IMR-90 (cell line): ENCODE measurements around the gene B9D1. TPM values are rescaled to one million over a fixed set of nuclear protein-coding genes. Genes with fewer than 3 reads are reported as not detected.
A peak's percentile ranks its signal among the peaks of the same experiment; 100 is the strongest.

Experiments
- ATAC-seq: fragments of 200-7000 bp; cut with Tn5 transposase; 2 replicates; pipeline ENCODE4 v1.9.1; 2020; ENCODE audit warnings: low read depth, mild to moderate bottlenecking, moderate library complexity
- BruUV-seq: library from RNA; stranded (reverse); fragments of 400-500 nt; replicated peaks from 2 replicates; lab custom pipeline; 2021; lab: Mats Ljungman, UMichigan
- CTCF ChIA-PET: fragments of 300-600 bp; formaldehyde crosslinking; extraction: SDS; loops from one replicate; lab custom pipeline; 2021; ENCODE audit warnings: antibody characterized with exemption; lab: Yijun Ruan, JAX
- POLR2A ChIA-PET: fragments of 300-600 bp; sonication (Branson Sonifier 250); formaldehyde crosslinking; loops from one replicate; lab custom pipeline; 2022; ENCODE audit warnings: antibody characterized with exemption; ENCODE audit not compliant: unreplicated experiment; lab: Charles Lee
- DNase-seq: peaks from one replicate; pipeline ENCODE4 v3.0.0; 2013
- H2AFZ ChIP-seq: replicated peaks from 2 replicates; pipeline ENCODE3; 2013; ENCODE audit warnings: low read length, mild to moderate bottlenecking; ENCODE audit not compliant: poor library complexity
- H2AK5ac ChIP-seq: 2 replicates; pipeline ENCODE4 v1.6.1; 2013; ENCODE audit warnings: low read depth, low read length, inconsistent platforms
- H2AK9ac ChIP-seq: replicated peaks from 2 replicates; pipeline ENCODE3; 2013; ENCODE audit warnings: mild to moderate bottlenecking, low read depth, low read length, moderate library complexity; ENCODE audit not compliant: poor library complexity
- H2BK120ac ChIP-seq: 2 replicates; pipeline ENCODE4 v1.6.1; 2013; ENCODE audit warnings: low read depth, low read length, inconsistent platforms
- H2BK15ac ChIP-seq: 3 replicates; pipeline ENCODE4 v1.6.1; 2013; ENCODE audit warnings: low read depth, low read length, inconsistent platforms
- H2BK20ac ChIP-seq: 2 replicates; pipeline ENCODE4 v1.6.1; 2013; ENCODE audit warnings: low read depth, mild to moderate bottlenecking, inconsistent platforms, low read length, moderate library complexity
- H2BK5ac ChIP-seq: 2 replicates; pipeline ENCODE4 v1.6.1; 2013; ENCODE audit warnings: mild to moderate bottlenecking, low read depth, low read length, inconsistent platforms; ENCODE audit not compliant: poor library complexity, severe bottlenecking
- H3K14ac ChIP-seq: replicated peaks from 2 replicates; pipeline ENCODE4 v1.6.1; 2013; ENCODE audit warnings: low read depth, low read length, inconsistent platforms
- H3K18ac ChIP-seq: 2 replicates; pipeline ENCODE4 v1.6.1; 2013; ENCODE audit warnings: low read depth, low read length, control low read depth
- H3K23ac ChIP-seq: 2 replicates; pipeline ENCODE4 v1.6.1; 2013; ENCODE audit warnings: low read depth, low read length, inconsistent platforms
- H3K27ac ChIP-seq: 2 replicates; pipeline ENCODE4 v1.5.1; 2013; ENCODE audit warnings: mild to moderate bottlenecking, control low read depth, low read length; ENCODE audit not compliant: insufficient read depth
- H3K27me3 ChIP-seq: 2 replicates; pipeline ENCODE4 v1.6.1; 2013; ENCODE audit warnings: low read length; ENCODE audit not compliant: control insufficient read depth, insufficient read depth
- H3K36me3 ChIP-seq: 2 replicates; pipeline ENCODE4 v1.6.1; 2013; ENCODE audit warnings: low read length, mixed read lengths; ENCODE audit not compliant: control insufficient read depth, insufficient read depth
- H3K4ac ChIP-seq: 2 replicates; pipeline ENCODE4 v1.6.1; 2013; ENCODE audit warnings: low read depth, low read length, inconsistent platforms
- H3K4me1 ChIP-seq: 2 replicates; pipeline ENCODE4 v1.6.1; 2013; ENCODE audit warnings: low read length, mixed read lengths; ENCODE audit not compliant: control insufficient read depth, insufficient read depth
- H3K4me2 ChIP-seq: 2 replicates; pipeline ENCODE4 v1.6.1; 2013; ENCODE audit warnings: low read depth, mild to moderate bottlenecking, control low read depth, low read length, moderate library complexity
- H3K4me3 ChIP-seq: 2 replicates; pipeline ENCODE4 v1.5.1; 2013; ENCODE audit warnings: low read depth, mild to moderate bottlenecking, control low read depth, low read length, moderate library complexity; ENCODE audit not compliant: insufficient read depth
- H3K56ac ChIP-seq: 2 replicates; pipeline ENCODE4 v1.6.1; 2013; ENCODE audit warnings: low read length, inconsistent platforms; ENCODE audit not compliant: insufficient read depth; ENCODE audit errors: extremely low read depth
- H3K79me1 ChIP-seq, 2 experiments: 2 replicates each; pipeline ENCODE4 v1.6.1; 2013; ENCODE audit warnings: low read length in 2 of 2, inconsistent platforms in 1 of 2, low read depth in 1 of 2
- H3K9ac ChIP-seq: 2 replicates; pipeline ENCODE4 v1.6.1; 2013; ENCODE audit warnings: low read depth, low read length, control low read depth
- H3K9me1 ChIP-seq: 2 replicates; pipeline ENCODE4 v1.6.1; 2013; ENCODE audit warnings: low read length, inconsistent platforms; ENCODE audit not compliant: insufficient read depth
- H3K9me3 ChIP-seq: 2 replicates; pipeline ENCODE4 v1.6.1; 2013; ENCODE audit warnings: low read length; ENCODE audit not compliant: control insufficient read depth, insufficient read depth
- H4K20me1 ChIP-seq: 2 replicates; pipeline ENCODE4 v1.6.1; 2013; ENCODE audit warnings: low read length, inconsistent platforms; ENCODE audit not compliant: insufficient read depth
- H4K5ac ChIP-seq: 2 replicates; pipeline ENCODE4 v1.6.1; 2013; ENCODE audit warnings: mild to moderate bottlenecking, low read depth, low read length, control low read depth
- H4K8ac ChIP-seq, 2 experiments: 2 replicates each; pipeline ENCODE4 v1.6.1; 2013; ENCODE audit warnings: low read depth in 2 of 2, low read length in 2 of 2, control low read depth in 1 of 2, inconsistent platforms in 1 of 2
- H4K91ac ChIP-seq: 2 replicates; pipeline ENCODE4 v1.6.1; 2013; ENCODE audit warnings: low read depth, low read length, inconsistent platforms; ENCODE audit not compliant: insufficient read depth
- MAFK ChIP-seq: IDR thresholded peaks from 2 replicates; pipeline ENCODE4 v1.6.1; 2012; ENCODE audit warnings: low read depth, low read length, improper control_type of control experiment
- NFE2L2 ChIP-seq: fragments of 150-350 bp; IDR thresholded peaks from 2 replicates; pipeline ENCODE4 v1.6.1; 2016; ENCODE audit warnings: low read depth, mild to moderate bottlenecking, low read length
- WGBS, 2 experiments: methylation state at CpG; one replicate each; pipeline versions ENCODE4 v1.1.5 to v1.1.7; 2013; ENCODE audit warnings: missing lambda C conversion rate in 2 of 2; ENCODE audit not compliant: insufficient read length in 1 of 2; ENCODE audit errors: extremely low coverage in 2 of 2; 5-methylcytosine and 5-hydroxymethylcytosine counted together
- dilution Hi-C: fragments of 300-500 bp; cut with HindIII; formaldehyde crosslinking; loops from one replicate; pipeline ENCODE4 v1.14.3; 2018; ENCODE audit warnings: low sequenced_read_pairs; ENCODE audit not compliant: unreplicated experiment
- in situ Hi-C: fragments of 300-500 bp; cut with MboI; formaldehyde crosslinking; loops from 3 replicates; pipeline ENCODE4 v1.14.3; 2019; ENCODE audit warnings: low sequenced_read_pairs, inconsistent platforms, mixed read lengths
- intact Hi-C: fragments of 100-400 bp; cut with micrococcal nuclease; formaldehyde crosslinking; loops from 2 replicates; pipeline ENCODE4 v1.10.0; 2022
- polyA plus RNA-seq, 3 experiments: library from polyadenylated mRNA; depleted of rRNA; stranded (reverse); fragments of >200 nt; gene quantifications; 2 replicates each; pipeline ENCODE4 v1.2.3, GENCODE V29; 2012; ENCODE audit warnings: low replicate concordance in 1 of 3
- total RNA-seq: library from RNA; depleted of rRNA; stranded (reverse); fragments of >200 nt; gene quantifications from 2 replicates; pipeline ENCODE4 v1.2.3, GENCODE V29; 2012

B9D1 gene
- total and polyA plus RNA-seq, 2 of the 4 experiments (the other 2 are of a cell fraction): 42.5 to 43.8 TPM

DNA sequence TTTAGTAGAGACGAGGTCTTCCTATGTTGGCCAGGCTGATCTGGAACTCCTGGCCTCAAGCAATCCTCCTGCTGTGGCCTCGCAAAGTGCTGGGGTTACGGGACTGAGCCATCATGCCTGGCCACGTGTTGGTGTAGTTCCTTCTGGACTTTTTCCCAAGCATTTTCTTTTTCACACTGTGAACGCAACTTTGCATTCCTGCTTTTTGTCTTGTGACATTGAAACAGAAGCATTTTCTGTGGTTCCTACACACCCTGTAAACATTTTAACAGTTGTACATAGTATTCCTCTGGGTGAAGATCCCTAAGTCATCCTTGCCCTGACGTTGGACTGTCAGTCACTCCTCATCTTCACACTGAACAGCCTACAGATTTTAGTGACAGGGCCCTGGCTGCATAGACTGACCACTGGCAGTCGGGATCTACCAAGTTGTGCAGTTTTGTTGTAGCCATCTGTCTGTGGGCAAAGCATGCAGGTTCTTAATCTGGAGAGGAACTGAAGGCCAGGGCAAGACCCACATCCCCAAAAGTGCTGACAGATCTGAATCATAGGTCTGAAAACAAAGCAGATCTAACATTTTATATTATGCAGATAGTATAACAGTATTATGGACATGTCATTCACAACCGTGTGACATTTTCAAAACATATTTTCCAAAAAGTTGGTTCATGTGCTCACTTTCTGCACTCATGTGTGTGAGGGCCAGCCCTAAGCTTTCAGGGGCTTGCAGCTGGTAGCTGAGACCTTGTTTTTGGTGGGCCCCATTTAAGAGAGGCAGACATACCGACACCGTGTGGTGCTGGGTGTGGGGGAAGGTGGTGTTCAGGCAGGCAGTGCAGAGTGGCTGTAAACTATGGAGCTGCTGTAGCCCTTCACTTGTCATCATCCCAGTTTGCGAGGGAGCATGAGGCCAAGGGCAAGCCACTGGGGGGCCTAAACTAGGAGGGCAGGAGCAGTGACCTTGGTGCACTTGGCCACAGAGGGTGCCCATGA lies 65.4 kb downstream of the B9D1 start:
- Histone ChIP-seq H2AK9ac (no peak overlapping the region), H3K9me1 (peaks cover 19% of the 10 kb centered on the region), H4K20me1 (peaks cover 28% of the 10 kb centered on the region), H2AFZ (no peak overlapping the region), H2BK120ac (no peak overlapping the region), H3K36me3 (peaks cover 8% of the 10 kb centered on the region; the same call in 1 of the 2 replicates), H3K14ac (no peak overlapping the region), H4K91ac (no peak overlapping the region), H3K18ac (no peak overlapping the region), H3K27me3 (no peaks in the 10 kb centered on the region), H3K9me3 (no peaks in the 10 kb centered on the region), H3K79me1 (peaks cover 22 to 71% of the 10 kb centered on the region in 2 experiments; a peak in 3 of 4 replicates), H4K8ac (no peak overlapping the region), H3K56ac (no peak overlapping the region), H2BK15ac (no peak overlapping the region), H2AK5ac (no peak overlapping the region), H3K4me1 (peaks cover 5% of the 10 kb centered on the region), H2BK20ac (no peak overlapping the region), H3K23ac (no peak overlapping the region), H3K4me2 (no peak overlapping the region), H3K27ac (no peak overlapping the region), H3K4ac (no peak overlapping the region; the same call in 1 of the 2 replicates), H3K4me3 (no peak overlapping the region), H2BK5ac (no peak overlapping the region), H4K5ac (no peak overlapping the region), H3K9ac (no peak overlapping the region)
- intact Hi-C loops (no loop called here), dilution Hi-C loops (no loop called here), in situ Hi-C loops (no loop called here)
- ChIA-PET POLR2A (no interaction called here), CTCF (no interaction called here)
- WGBS, 2 experiments: 77% methylated on average over 6 of the region's 11 CpGs; no CpG with 5 or more reads in 1 of the 2 experiments
- DNase-seq (no peak), ATAC-seq (no peak)
- no TSS peak for BruUV-seq
- TF ChIP-seq NFE2L2 (no peak), MAFK (peak; percentile 26; the same call in 1 of the 2 replicates)
